PFSK-1 (cell line): ENCODE results near the gene NMRAL1.

Source experiments
- FOXP2 ChIP-seq: optimal IDR thresholded peaks from 2 replicates; pipeline ENCODE3; 2011; ENCODE audit warnings: borderline replicate concordance, control low read depth, inconsistent platforms; ENCODE audit not compliant: insufficient read depth; ENCODE audit errors: extremely low read length, extremely low read depth
- POLR2AphosphoS5 ChIP-seq: IDR thresholded peaks from 2 replicates; pipeline ENCODE4 v1.6.1; 2012; ENCODE audit warnings: low read depth, mild to moderate bottlenecking, control low read depth, low read length, moderate library complexity
- REST ChIP-seq, 2 experiments: IDR thresholded peaks; 2 replicates each; pipeline versions ENCODE4 v1.6.1 to v1.8.0; 2011 to 2012; ENCODE audit warnings: low read depth in 2 of 2, low read length in 2 of 2, control low read depth in 1 of 2, inconsistent platforms in 1 of 2, mild to moderate bottlenecking in 1 of 2, moderate library complexity in 1 of 2; ENCODE audit not compliant: insufficient read depth in 1 of 2
- SIN3A ChIP-seq: IDR thresholded peaks from 2 replicates; pipeline ENCODE4 v1.6.1; 2012; ENCODE audit warnings: mild to moderate bottlenecking, low read length, moderate library complexity, borderline replicate concordance; ENCODE audit not compliant: insufficient read depth
- TAF1 ChIP-seq: IDR thresholded peaks from 2 replicates; pipeline ENCODE4 v1.6.1; 2012; ENCODE audit warnings: low read length, control low read depth, borderline replicate concordance; ENCODE audit not compliant: insufficient read depth

Gene NMRAL1

GRCh38 chr16:4494746-4495490 is 20.5 kb upstream of the NMRAL1 start:
- TF ChIP-seq SIN3A (no peak), REST (IDR thresholded peaks at IDR 0.05; ENCODE audit: insufficient read depth in 1 of 2, low read depth in 2 of 2, low read length in 2 of 2) (no peak), FOXP2 (no peak), TAF1 (no peak), POLR2AphosphoS5 (no peak)

- no peak for TF ChIP-seq REST (IDR thresholded peaks at IDR 0.05; ENCODE audit: insufficient read depth in 1 of 2, low read depth in 2 of 2, low read length in 2 of 2)
- no peak for TF ChIP-seq TAF1
- TF ChIP-seq POLR2AphosphoS5: no peak
- no peak for TF ChIP-seq SIN3A
- TF ChIP-seq FOXP2: no peak
Observed at GRCh38 chr16:4491898-4492297, 17.5 kb upstream of the NMRAL1 start.

- no peak for TF ChIP-seq FOXP2
- no peak for TF ChIP-seq POLR2AphosphoS5
- TF ChIP-seq REST (IDR thresholded peaks at IDR 0.05; ENCODE audit: insufficient read depth in 1 of 2, low read depth in 2 of 2, low read length in 2 of 2): no peak
- no peak for TF ChIP-seq SIN3A
- no peak for TF ChIP-seq TAF1
Observed at GRCh38 chr16:4489030-4489429, 14.6 kb upstream of the NMRAL1 start.

- TF ChIP-seq TAF1 (no peak), POLR2AphosphoS5 (no peak), REST (IDR thresholded peaks at IDR 0.05; ENCODE audit: insufficient read depth in 1 of 2, low read depth in 2 of 2, low read length in 2 of 2) (no peak), SIN3A (no peak), FOXP2 (no peak)
Observed at GRCh38 chr16:4488499-4488967, 14.1 kb upstream of the NMRAL1 start.

GRCh38 chr16:4487955-4488498 is 13.6 kb upstream of the NMRAL1 start:
- TF ChIP-seq SIN3A (no peak), TAF1 (no peak), REST (IDR thresholded peaks at IDR 0.05; ENCODE audit: insufficient read depth in 1 of 2, low read depth in 2 of 2, low read length in 2 of 2) (no peak), POLR2AphosphoS5 (no peak), FOXP2 (no peak)
